K562 (cell line): ENCODE data around the gene KIAA0040. TPM values are rescaled to one million over a fixed set of nuclear protein-coding genes. Genes with fewer than 3 reads are reported as not detected.

Experiments
- ARID2 ChIP-seq: fragments of 450-650 bp; IDR thresholded peaks from 2 replicates; pipeline ENCODE4 v1.6.1; 2017; ENCODE audit warnings: antibody characterized with exemption, mild to moderate bottlenecking
- EWSR1 ChIP-seq: fragments of 450-650 bp; IDR thresholded peaks from 2 replicates; pipeline ENCODE4 v1.6.1; 2018; ENCODE audit warnings: borderline replicate concordance, mild to moderate bottlenecking, low read depth, moderate library complexity; ENCODE audit not compliant: partially characterized antibody
- HLTF ChIP-seq: fragments of 450-650 bp; IDR thresholded peaks from 2 replicates; pipeline ENCODE4 v1.6.1; 2016
- PCBP2 ChIP-seq: fragments of 200-400 bp; formaldehyde crosslinking; IDR thresholded peaks from 2 replicates; pipeline ENCODE4 v1.6.1; 2018; ENCODE audit warnings: low read length, low read depth, mild to moderate bottlenecking, moderate library complexity; ENCODE audit not compliant: poor library complexity, severe bottlenecking
- PHB2 ChIP-seq: fragments of 450-650 bp; IDR thresholded peaks from 2 replicates; pipeline ENCODE4 v1.6.1; 2017; ENCODE audit warnings: low read depth
- SPI1 ChIP-seq: IDR thresholded peaks from 2 replicates; pipeline ENCODE4 v1.6.1; 2011; ENCODE audit warnings: low read depth, low read length, control low read depth, borderline replicate concordance
- TARDBP ChIP-seq: fragments of 450-650 bp; IDR thresholded peaks from 2 replicates; pipeline ENCODE4 v1.6.1; 2016
- ZNF830 ChIP-seq: fragments of 250-450 bp; sonication (Bioruptor Pico); IDR thresholded peaks from 2 replicates; pipeline ENCODE4 v1.5.0; 2021; ENCODE audit warnings: mild to moderate bottlenecking
- polyA plus RNA-seq, 8 experiments: library from polyadenylated mRNA; depleted of rRNA in 4 of 8; stranded (reverse) in 5 of 8; unstranded in 3 of 8; fragments of >200 nt; fragmentation: Nextera tagmentation in 2 of 8; fragmentation: Illumina TruSeq in 1 of 8; extraction: Ambion mirVana in 2 of 8; extraction: Trizol in 1 of 8; gene quantifications; 2 replicates each; pipeline versions ENCODE4 v1.2.1 to v1.2.3, GENCODE V29; 2011 to 2014; ENCODE audit warnings: inconsistent platforms in 1 of 8, missing spikeins in 1 of 8
- total RNA-seq, 7 experiments: library from RNA; depleted of rRNA in 6 of 7; stranded (reverse); fragments of >200 nt in 6 of 7; fragmentation: Illumina TruSeq in 2 of 7; extraction: Trizol in 2 of 7; gene quantifications; 2 replicates each; pipeline versions ENCODE4 v1.2.1 to v1.2.3, GENCODE V29; 2011 to 2021; ENCODE audit warnings: low replicate concordance in 1 of 7
- TF ChIP-seq, protein P1 (sequence below): fragments of 450-650 bp; formaldehyde crosslinking; conservative IDR thresholded peaks from 2 replicates; pipeline ENCODE4 v1.4.0; 2022; ENCODE audit warnings: mild to moderate bottlenecking, missing genetic modification characterization
- TF ChIP-seq, protein P2 (sequence below), 2 experiments: fragments of 450-650 bp; formaldehyde crosslinking in 1 of 2; IDR thresholded peaks; 2 replicates each; pipeline versions ENCODE4 v1.4.0 to v1.6.1; 2014 to 2020; ENCODE audit warnings: mild to moderate bottlenecking in 2 of 2, borderline replicate concordance in 1 of 2, low read depth in 1 of 2
- TF ChIP-seq, protein P3 (sequence below): fragments of 450-650 bp; formaldehyde crosslinking; IDR thresholded peaks from 2 replicates; pipeline ENCODE4 v1.4.0; 2020; ENCODE audit warnings: mild to moderate bottlenecking, moderate library complexity
- TF ChIP-seq, protein P4 (sequence below): fragments of 250-450 bp; sonication (Bioruptor Pico); IDR thresholded peaks from 2 replicates; pipeline ENCODE4 v1.4.0; 2020; ENCODE audit warnings: mild to moderate bottlenecking, moderate library complexity
- TF ChIP-seq, protein P5 (sequence below): fragments of 450-650 bp; formaldehyde crosslinking; IDR thresholded peaks from 2 replicates; pipeline ENCODE4 v1.4.0; 2020; ENCODE audit warnings: mild to moderate bottlenecking, moderate library complexity

KIAA0040 gene
- total and polyA plus RNA-seq, 9 of the 15 experiments (the other 6 are each of a cell fraction or from before 2014, with no cell fraction given), result 3.4 to 13.6 (median 7.1) TPM

DNA sequence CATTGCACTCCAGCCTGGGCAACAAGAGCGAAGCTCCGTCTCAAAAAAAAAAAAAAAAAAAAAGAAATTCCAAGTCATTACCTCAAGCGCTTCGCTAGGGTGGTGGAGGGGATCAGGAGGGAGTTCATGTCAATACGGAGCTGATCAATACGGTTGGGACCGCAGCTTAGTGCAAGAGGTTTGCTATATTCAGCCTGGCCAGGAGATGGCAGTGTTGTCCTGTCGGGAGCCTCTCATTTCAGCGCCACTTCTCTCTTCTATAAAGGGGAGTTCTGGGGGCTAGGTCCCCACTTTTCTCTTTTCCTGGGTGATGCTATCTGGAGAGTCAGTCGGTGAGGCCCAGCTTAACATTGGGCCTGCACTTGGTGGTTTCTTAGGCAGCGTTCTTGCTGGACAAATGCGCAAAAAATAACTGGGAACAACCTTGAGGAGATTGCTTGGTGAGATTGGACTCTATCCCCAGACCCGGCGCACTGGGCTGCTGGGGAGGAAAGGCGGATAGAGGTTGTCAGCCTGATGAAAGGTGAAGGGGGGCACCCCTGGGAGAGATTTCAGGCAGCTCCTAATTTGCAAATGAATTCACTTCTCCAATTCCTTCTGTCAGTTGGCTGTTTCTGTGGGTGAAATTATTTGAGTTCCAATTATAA lies 40.4 kb downstream of the KIAA0040 start (continued):
- peak; percentile 45; the same call in 1 of the 2 replicates for TF ChIP-seq ARID2
- 0 out of 2 replicates have a peak, but pooled peaks have one; percentile 44 for TF ChIP-seq SPI1
- TF ChIP-seq ZNF830 (CRISPR knock-in tag), result no peak
- TF ChIP-seq PHB2, result no peak
- TF ChIP-seq PCBP2, result no peak
- peak; percentile 48; the same call in 1 of the 2 replicates for TF ChIP-seq HLTF
- TF ChIP-seq, protein P1, sequence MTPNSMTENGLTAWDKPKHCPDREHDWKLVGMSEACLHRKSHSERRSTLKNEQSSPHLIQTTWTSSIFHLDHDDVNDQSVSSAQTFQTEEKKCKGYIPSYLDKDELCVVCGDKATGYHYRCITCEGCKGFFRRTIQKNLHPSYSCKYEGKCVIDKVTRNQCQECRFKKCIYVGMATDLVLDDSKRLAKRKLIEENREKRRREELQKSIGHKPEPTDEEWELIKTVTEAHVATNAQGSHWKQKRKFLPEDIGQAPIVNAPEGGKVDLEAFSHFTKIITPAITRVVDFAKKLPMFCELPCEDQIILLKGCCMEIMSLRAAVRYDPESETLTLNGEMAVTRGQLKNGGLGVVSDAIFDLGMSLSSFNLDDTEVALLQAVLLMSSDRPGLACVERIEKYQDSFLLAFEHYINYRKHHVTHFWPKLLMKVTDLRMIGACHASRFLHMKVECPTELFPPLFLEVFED (CRISPR knock-in tag), result no peak
- TF ChIP-seq TARDBP, result no peak
- TF ChIP-seq, protein P2, sequence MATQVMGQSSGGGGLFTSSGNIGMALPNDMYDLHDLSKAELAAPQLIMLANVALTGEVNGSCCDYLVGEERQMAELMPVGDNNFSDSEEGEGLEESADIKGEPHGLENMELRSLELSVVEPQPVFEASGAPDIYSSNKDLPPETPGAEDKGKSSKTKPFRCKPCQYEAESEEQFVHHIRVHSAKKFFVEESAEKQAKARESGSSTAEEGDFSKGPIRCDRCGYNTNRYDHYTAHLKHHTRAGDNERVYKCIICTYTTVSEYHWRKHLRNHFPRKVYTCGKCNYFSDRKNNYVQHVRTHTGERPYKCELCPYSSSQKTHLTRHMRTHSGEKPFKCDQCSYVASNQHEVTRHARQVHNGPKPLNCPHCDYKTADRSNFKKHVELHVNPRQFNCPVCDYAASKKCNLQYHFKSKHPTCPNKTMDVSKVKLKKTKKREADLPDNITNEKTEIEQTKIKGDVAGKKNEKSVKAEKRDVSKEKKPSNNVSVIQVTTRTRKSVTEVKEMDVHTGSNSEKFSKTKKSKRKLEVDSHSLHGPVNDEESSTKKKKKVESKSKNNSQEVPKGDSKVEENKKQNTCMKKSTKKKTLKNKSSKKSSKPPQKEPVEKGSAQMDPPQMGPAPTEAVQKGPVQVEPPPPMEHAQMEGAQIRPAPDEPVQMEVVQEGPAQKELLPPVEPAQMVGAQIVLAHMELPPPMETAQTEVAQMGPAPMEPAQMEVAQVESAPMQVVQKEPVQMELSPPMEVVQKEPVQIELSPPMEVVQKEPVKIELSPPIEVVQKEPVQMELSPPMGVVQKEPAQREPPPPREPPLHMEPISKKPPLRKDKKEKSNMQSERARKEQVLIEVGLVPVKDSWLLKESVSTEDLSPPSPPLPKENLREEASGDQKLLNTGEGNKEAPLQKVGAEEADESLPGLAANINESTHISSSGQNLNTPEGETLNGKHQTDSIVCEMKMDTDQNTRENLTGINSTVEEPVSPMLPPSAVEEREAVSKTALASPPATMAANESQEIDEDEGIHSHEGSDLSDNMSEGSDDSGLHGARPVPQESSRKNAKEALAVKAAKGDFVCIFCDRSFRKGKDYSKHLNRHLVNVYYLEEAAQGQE (IDR thresholded peaks at IDR 0.05; ENCODE audit: borderline replicate concordance), result peak; percentile 69
- TF ChIP-seq, protein P2 (CRISPR knock-in tag; IDR thresholded peaks at IDR 0.05; ENCODE audit: low read depth), result no peak
- TF ChIP-seq, protein P3, sequence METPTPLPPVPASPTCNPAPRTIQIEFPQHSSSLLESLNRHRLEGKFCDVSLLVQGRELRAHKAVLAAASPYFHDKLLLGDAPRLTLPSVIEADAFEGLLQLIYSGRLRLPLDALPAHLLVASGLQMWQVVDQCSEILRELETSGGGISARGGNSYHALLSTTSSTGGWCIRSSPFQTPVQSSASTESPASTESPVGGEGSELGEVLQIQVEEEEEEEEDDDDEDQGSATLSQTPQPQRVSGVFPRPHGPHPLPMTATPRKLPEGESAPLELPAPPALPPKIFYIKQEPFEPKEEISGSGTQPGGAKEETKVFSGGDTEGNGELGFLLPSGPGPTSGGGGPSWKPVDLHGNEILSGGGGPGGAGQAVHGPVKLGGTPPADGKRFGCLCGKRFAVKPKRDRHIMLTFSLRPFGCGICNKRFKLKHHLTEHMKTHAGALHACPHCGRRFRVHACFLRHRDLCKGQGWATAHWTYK, result no peak
- TF ChIP-seq, protein P4, sequence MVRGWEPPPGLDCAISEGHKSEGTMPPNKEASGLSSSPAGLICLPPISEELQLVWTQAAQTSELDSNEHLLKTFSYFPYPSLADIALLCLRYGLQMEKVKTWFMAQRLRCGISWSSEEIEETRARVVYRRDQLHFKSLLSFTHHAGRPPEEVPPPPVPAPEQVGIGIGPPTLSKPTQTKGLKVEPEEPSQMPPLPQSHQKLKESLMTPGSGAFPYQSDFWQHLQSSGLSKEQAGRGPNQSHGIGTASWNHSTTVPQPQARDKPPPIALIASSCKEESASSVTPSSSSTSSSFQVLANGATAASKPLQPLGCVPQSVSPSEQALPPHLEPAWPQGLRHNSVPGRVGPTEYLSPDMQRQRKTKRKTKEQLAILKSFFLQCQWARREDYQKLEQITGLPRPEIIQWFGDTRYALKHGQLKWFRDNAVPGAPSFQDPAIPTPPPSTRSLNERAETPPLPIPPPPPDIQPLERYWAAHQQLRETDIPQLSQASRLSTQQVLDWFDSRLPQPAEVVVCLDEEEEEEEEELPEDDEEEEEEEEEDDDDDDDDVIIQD (CRISPR knock-in tag), result no peak
- TF ChIP-seq, protein P5, sequence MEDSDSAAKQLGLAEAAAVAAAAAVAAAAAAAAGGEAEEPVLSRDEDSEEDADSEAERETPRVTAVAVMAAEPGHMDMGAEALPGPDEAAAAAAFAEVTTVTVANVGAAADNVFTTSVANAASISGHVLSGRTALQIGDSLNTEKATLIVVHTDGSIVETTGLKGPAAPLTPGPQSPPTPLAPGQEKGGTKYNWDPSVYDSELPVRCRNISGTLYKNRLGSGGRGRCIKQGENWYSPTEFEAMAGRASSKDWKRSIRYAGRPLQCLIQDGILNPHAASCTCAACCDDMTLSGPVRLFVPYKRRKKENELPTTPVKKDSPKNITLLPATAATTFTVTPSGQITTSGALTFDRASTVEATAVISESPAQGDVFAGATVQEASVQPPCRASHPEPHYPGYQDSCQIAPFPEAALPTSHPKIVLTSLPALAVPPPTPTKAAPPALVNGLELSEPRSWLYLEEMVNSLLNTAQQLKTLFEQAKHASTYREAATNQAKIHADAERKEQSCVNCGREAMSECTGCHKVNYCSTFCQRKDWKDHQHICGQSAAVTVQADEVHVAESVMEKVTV (CRISPR knock-in tag), result peak; percentile 89
- TF ChIP-seq EWSR1, result no peak
